GM12872 (cell line): ENCODE measurements around the gene ADPRHL1.

Experiments used
- TF ChIP-seq, protein P1 (sequence below): IDR thresholded peaks from 3 replicates; pipeline ENCODE4 v1.5.1; 2011; ENCODE audit warnings: low read depth, mild to moderate bottlenecking, low read length, moderate library complexity; ENCODE audit not compliant: insufficient read depth

The ADPRHL1 gene

DNA sequence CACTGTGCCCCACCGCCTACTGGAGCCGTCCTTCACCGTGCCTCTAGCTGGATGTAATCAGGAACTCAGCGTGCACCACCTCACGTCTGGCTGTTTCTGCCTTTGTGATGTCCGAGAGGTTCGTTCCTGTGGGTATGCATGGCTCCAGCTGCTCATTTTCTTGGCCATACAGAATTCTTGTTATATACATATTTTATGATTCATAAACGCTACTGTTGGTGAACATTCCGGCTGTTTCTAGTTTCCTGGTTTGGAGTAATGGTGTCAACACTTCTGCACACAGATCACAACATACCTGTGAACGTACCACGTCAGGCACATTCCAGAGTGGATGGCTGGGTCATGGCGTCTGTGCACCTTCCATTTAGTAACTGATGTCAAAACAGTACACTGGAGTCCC lies 22.6 kb upstream of the ADPRHL1 start:
- TF ChIP-seq, protein P1, sequence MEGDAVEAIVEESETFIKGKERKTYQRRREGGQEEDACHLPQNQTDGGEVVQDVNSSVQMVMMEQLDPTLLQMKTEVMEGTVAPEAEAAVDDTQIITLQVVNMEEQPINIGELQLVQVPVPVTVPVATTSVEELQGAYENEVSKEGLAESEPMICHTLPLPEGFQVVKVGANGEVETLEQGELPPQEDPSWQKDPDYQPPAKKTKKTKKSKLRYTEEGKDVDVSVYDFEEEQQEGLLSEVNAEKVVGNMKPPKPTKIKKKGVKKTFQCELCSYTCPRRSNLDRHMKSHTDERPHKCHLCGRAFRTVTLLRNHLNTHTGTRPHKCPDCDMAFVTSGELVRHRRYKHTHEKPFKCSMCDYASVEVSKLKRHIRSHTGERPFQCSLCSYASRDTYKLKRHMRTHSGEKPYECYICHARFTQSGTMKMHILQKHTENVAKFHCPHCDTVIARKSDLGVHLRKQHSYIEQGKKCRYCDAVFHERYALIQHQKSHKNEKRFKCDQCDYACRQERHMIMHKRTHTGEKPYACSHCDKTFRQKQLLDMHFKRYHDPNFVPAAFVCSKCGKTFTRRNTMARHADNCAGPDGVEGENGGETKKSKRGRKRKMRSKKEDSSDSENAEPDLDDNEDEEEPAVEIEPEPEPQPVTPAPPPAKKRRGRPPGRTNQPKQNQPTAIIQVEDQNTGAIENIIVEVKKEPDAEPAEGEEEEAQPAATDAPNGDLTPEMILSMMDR, result no peak

DNA sequence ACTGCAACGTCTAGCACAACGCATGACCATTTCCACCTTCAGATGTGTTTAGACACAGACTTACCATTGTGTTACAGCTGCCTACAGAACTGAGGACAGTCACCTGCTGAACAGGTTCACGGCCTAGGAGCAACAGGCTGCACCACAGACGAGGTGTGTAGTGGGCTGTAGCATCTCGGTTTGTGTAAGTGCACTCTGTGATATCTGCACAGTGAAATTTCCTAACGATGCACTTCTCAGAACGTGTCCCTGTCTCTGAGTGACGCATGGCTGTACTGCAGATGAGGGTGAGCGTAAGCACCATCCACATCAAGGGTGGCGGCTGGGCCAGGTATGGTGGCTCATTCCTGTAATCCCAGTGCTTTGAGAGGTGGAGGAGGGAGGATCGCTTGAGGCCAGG lies 22.0 kb upstream of the ADPRHL1 start:
- TF ChIP-seq, protein P1, result no peak

DNA sequence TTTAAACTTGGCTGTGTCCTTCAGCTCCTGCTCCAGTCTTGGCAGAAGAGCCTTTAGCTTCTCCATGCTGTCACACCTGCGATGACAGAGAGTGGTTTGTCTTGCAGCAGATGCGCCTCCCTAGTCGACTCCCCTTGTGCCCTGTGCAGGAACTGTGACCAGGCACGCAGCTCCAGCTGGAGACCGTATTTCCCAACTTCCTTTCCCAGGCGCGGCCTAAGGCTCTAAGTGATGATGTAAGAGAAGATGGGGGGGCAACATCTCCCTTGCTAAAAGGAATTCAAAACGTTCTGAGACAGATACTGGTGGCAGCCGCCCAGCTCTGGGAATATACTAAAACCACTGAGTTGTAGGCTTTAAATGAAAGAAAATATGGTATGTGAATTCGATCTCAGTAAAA lies 20.9 kb upstream of the ADPRHL1 start:
- TF ChIP-seq, protein P1, result no peak

DNA sequence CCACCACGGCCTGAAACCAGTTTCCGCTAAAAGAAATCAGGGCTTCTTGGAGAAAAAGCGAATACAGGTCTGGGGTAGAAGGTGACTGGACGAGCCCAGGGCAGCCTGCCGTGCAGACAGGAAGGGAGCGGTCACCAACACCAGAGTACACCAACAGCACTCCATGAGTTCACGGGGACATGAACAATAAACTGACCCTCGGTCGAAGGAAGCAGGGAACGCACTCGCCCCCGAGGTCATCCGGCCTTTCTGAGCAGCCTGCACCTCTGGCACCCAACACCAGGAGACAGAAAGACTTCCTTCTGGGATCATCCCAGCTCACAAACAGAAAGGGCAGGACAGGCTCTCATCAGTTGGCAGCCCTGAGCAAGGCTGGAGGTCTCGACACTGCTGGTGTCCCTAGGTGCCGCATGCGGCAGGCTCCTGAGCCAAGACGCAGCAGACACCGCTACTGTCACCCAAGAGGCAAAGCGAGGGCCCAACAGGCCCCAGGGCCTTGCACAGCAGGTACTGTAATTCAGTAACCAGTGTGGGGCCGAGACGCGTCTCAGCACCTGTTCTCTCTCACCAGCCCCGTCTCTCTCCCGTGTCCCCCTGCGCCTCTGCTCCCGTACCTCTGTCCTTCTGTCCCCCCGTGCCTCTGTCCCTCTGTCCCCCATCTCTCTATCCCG lies 19.2 kb upstream of the ADPRHL1 start:
- TF ChIP-seq, protein P1, result no peak

DNA sequence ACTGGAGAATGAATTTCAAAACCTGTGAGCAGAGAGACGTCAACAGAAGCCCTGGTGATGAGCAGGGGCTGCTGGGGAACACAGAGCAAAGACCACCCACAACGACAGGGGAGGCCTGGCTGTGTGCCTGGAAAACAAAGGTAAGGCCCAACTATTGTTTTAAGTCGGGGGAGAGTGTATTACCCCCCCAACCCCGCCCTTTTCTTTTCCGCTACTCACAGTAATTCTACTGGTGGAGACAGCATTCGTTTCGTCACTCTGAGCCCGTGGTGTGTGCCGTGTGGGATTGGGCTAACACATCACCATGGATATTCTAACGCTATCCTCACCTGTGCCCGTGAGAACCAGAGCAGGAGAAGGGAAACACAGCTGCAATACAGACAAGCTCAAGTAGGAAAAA lies 18.6 kb upstream of the ADPRHL1 start:
- TF ChIP-seq, protein P1, result no peak

DNA sequence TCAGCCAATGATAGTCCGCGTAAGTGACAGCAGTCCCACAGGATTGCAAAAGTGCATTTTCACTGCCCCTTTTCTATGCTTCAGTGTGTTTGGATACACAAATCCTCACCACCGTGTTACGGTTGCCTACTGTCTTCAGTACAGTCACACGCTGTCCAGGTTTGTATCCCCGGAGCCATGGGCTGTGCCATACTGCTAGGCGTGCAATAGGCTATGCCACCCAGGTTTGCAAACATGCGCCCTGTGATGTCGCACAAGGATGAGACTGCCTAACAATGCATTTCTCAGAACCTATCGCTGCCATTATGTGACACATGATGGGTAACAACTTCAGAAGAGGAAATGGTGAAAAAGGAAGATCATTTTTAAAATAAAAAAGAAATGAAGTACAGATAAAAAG lies 16.8 kb upstream of the ADPRHL1 start:
- TF ChIP-seq, protein P1, result no peak

DNA sequence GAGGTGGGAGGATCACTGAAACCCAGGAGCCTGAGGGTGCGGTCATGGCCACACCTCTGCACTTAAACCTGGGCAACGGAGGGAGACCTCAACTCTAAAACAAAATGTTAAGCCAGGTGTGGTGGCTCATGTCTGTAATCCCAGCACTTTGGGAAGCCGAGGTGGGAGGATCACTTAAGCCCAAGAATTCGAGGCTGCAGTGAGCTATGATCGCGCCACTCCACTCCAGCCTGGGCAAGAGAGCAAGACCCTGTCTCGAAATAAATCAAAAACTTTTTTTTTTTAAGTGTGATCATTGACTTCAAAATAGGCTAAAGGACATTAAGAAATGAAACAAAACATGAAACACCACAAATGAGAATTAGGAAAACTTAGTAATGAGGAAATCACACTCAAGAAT lies 16.3 kb upstream of the ADPRHL1 start:
- TF ChIP-seq, protein P1, result no peak
